ENCODE measurements around the gene DNAJC5.

Gene DNAJC5

GRCh38 chr20:63886921-63887320 is 8.0 kb upstream of the DNAJC5 start:
- no peak for TF ChIP-seq CTCF (IDR thresholded peaks at IDR 0.05)

- no peak for TF ChIP-seq CTCF (IDR thresholded peaks at IDR 0.05)
Observed at GRCh38 chr20:63889241-63890200, 5.4 kb upstream of the DNAJC5 start.

- TF ChIP-seq CTCF (IDR thresholded peaks at IDR 0.05) = no peak
Observed at GRCh38 chr20:63890201-63890576, 4.7 kb upstream of the DNAJC5 start.

GRCh38 chr20:63890616-63891015 is 4.3 kb upstream of the DNAJC5 start:
- TF ChIP-seq CTCF (IDR thresholded peaks at IDR 0.05) = no peak

GRCh38 chr20:63891061-63892002 is 3.6 kb upstream of the DNAJC5 start:
- TF ChIP-seq CTCF (IDR thresholded peaks at IDR 0.05) = no peak

GRCh38 chr20:63892402-63892801 is 2.5 kb upstream of the DNAJC5 start:
- TF ChIP-seq CTCF (IDR thresholded peaks at IDR 0.05) = no peak

- TF ChIP-seq CTCF (IDR thresholded peaks at IDR 0.05) = no peak
Observed at GRCh38 chr20:63893999-63894357, 948 bp upstream of the DNAJC5 start.

All from LNCAP (cell line).